Smooth muscle cell of the pulmonary artery (primary cell): ENCODE measurements around the gene OR4X2. TPM values are rescaled to one million over a fixed set of nuclear protein-coding genes. Genes with fewer than 3 reads are reported as not detected.

ENCODE experiments used
- total RNA-seq: library from RNA; depleted of rRNA; stranded (reverse); fragments of >200 nt; gene quantifications from 2 replicates; pipeline ENCODE4 v1.2.3, GENCODE V29; 2014

The OR4X2 gene, protein sequence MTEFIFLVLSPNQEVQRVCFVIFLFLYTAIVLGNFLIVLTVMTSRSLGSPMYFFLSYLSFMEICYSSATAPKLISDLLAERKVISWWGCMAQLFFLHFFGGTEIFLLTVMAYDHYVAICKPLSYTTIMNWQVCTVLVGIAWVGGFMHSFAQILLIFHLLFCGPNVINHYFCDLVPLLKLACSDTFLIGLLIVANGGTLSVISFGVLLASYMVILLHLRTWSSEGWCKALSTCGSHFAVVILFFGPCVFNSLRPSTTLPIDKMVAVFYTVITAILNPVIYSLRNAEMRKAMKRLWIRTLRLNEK
- not detected in 2 replicates for total RNA-seq

DNA sequence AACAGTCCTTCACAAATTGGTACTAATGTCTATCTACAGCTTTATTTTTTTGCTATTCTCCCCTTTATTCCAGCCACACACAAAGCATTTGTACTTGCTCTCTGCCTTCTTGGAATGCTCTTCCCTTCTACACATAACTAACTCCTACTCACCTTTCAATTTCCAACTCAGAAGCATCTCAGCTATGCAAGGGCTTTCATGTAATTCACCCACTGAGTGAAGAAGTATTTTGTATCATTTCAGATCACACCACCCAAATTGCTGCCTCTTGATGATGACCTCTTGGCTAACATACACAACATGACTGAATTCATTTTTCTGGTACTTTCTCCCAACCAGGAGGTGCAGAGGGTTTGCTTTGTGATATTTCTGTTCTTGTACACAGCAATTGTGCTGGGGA, at the start of gene OR4X2:
Gene OR4X2 (plus strand): TSS at position 301 of the 400 bp plus-strand sequence. CDS start 0 bp downstream, at position 301.

DNA sequence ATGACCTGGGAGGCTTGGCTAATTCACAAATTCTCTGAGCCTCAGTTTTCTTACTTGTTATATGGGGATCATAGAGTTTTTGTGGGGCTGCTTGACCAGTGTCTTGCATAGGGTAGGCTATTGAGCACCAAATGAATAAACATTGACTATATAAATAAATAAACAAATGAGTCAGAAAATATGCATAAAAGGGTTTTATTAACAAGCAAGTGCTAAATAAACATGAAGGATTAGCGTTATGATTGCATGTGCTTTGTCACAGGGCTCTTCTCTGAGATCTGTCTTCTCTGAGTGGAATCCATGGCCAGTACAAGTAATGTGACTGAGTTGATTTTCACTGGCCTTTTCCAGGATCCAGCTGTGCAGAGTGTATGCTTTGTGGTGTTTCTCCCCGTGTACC, 28.4 kb upstream of the OR4X2 start, which contains the start of gene OR4B1:
Gene OR4B1 (plus strand): TSS at position 301 of the 400 bp plus-strand sequence. CDS start 0 bp downstream, at position 301.

DNA sequence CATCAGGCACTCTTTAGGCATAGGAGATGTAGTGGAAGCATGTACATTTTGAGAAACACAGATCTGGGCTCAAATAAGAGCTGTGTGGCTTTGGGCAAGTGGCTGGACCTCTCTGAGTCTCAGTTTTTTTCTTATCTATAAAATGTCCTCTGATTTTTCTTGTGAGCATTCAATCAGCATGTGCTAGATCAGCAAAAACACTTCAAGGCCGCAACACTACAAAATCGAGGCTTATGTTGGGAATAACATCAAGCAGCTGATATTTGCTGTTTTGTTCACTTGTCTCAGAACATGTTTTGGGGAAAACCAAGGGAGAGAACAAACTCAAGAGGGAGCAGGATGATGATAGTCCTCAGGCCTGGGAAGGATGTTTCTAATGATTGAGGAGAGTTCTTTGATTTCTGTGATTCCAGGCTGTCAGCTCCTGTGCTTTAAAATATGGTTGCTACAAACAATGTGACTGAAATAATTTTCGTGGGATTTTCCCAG, 18.6 kb downstream of the OR4X2 start, which contains the start of gene OR4X1:
Gene OR4X1 (plus strand): TSS at position 439 of the 489 bp plus-strand sequence. CDS start 0 bp downstream, at position 439.

Other genes with a start within 250 kb of the OR4X2 start
- not detected in 2 replicates for gene OR4B1, start 28.3 kb upstream of the OR4X2 start, total RNA-seq
- not detected in 2 replicates for gene OR4X1, start 18.8 kb downstream of the OR4X2 start, total RNA-seq
- not detected in 2 replicates for gene OR4S1, start 61.1 kb downstream of the OR4X2 start, total RNA-seq
- not detected in 2 replicates for gene OR4C3, start 79.8 kb downstream of the OR4X2 start, total RNA-seq
- gene OR4C5, start 121.4 kb downstream of the OR4X2 start, total RNA-seq, result not detected in 2 replicates
- gene OR4A47, start 243.7 kb downstream of the OR4X2 start, total RNA-seq, result not detected in 2 replicates